ENCODE data around the gene GOLGA8T. TPM values are rescaled to one million over a fixed set of nuclear protein-coding genes. Genes with fewer than 3 reads are reported as not detected.

GOLGA8T gene
- total RNA-seq, 1 donor from 2014 or later, result 0.47 TPM

Other genes with a start within 250 kb of the GOLGA8T start
- 0.41 TPM for gene GOLGA8J, start 52.1 kb upstream of the GOLGA8T start, total RNA-seq

All from left ventricle myocardium inferior (tissue), 1 donor.